Activated gamma-delta T cell (primary cell): ENCODE measurements around the gene ELK4.
"Not testable (repeated sequence)": the region's sequence is repeated elsewhere in the genome, so short reads cannot be mapped to it uniquely, and the experiment has no call there.

Experiments used
- DNase-seq: peaks from one replicate; lab custom pipeline; 2025; lab: John Stamatoyannopoulos, UW

Gene ELK4

GRCh38 chr1:205664399-205665017 is 32.7 kb upstream of the ELK4 start:
- DNase-seq = no peak

GRCh38 chr1:205663286-205663936 is 31.6 kb upstream of the ELK4 start:
- no peak for DNase-seq

GRCh38 chr1:205662791-205663190 is 31.0 kb upstream of the ELK4 start:
- DNase-seq = no peak

- no peak for DNase-seq
These were observed 30.4 kb upstream of the ELK4 start for GRCh38 chr1:205662135-205662738.

- no peak for DNase-seq
These were observed 29.8 kb upstream of the ELK4 start for GRCh38 chr1:205661429-205662134.

- DNase-seq = no peak
These were observed 28.6 kb upstream of the ELK4 start for GRCh38 chr1:205660361-205660760.

GRCh38 chr1:205658943-205659581 is 27.3 kb upstream of the ELK4 start:
- no peak for DNase-seq

GRCh38 chr1:205656236-205656635 is 24.4 kb upstream of the ELK4 start:
- DNase-seq = no peak

- DNase-seq = no peak
These were observed 21.2 kb upstream of the ELK4 start for GRCh38 chr1:205652984-205653383.

GRCh38 chr1:205650241-205650640 is 18.4 kb upstream of the ELK4 start:
- no peak for DNase-seq

- no peak for DNase-seq
These were observed 13.7 kb upstream of the ELK4 start for GRCh38 chr1:205645519-205645918.

GRCh38 chr1:205642679-205643307 is 11.0 kb upstream of the ELK4 start:
- no peak for DNase-seq

GRCh38 chr1:205639567-205639966 is 7.8 kb upstream of the ELK4 start:
- DNase-seq = no peak

- DNase-seq = no peak
These were observed 6.2 kb upstream of the ELK4 start for GRCh38 chr1:205637854-205638468.

GRCh38 chr1:205636732-205637131 is 4.9 kb upstream of the ELK4 start:
- DNase-seq = no peak

- not testable (repeated sequence) for DNase-seq
These were observed 4.3 kb upstream of the ELK4 start for GRCh38 chr1:205636138-205636530.

- DNase-seq = no peak
These were observed 1.7 kb upstream of the ELK4 start for GRCh38 chr1:205633421-205633976.

- no peak for DNase-seq
These were observed 908 bp upstream of the ELK4 start for GRCh38 chr1:205632669-205633169.

GRCh38 chr1:205631010-205631767 is 622 bp downstream of the ELK4 start:
- DNase-seq = peak; percentile 59

- DNase-seq = no peak
These were observed 1.2 kb downstream of the ELK4 start for GRCh38 chr1:205630651-205631009.
